Fibroblast of lung (primary cell): ENCODE measurements around the gene TMEM119.
"Not testable (repeated sequence)": the region's sequence is repeated elsewhere in the genome, so short reads cannot be mapped to it uniquely, and the experiment has no call there.

Experiments
- CTCF ChIP-seq, 2 donors: IDR thresholded peaks in 1 of 2; conservative IDR thresholded peaks in 1 of 2; 1 replicate in 1 of 2; 2 replicates in 1 of 2; pipeline ENCODE4 v1.5.1; 2011 to 2012; ENCODE audit warnings: low read length in 2 of 2, control low read depth in 1 of 2, inconsistent platforms in 1 of 2, low read depth in 1 of 2, mild to moderate bottlenecking in 1 of 2
- EZH2 ChIP-seq: IDR thresholded peaks from 2 replicates; pipeline ENCODE4 v1.5.1; 2012; ENCODE audit warnings: low read length, control low read depth, mild to moderate bottlenecking; ENCODE audit errors: missing control alignments

- TF ChIP-seq CTCF (conservative IDR thresholded peaks at IDR 0.05 in 1 of 2, IDR thresholded peaks at IDR 0.05 in 1 of 2; ENCODE audit: low read depth in 1 of 2, low read length in 2 of 2); EZH2: not testable (repeated sequence)
Observed at GRCh38 chr12:108555383-108555782, 42.5 kb downstream of the TMEM119 start.
